Measurements from ENCODE around the gene PTPRG. TPM values are rescaled to one million over a fixed set of nuclear protein-coding genes. Genes with fewer than 3 reads are reported as not detected.

PTPRG gene
- total and polyA plus RNA-seq, 10 of the 15 experiments (the other 5 are each of a cell fraction or from before 2014, with no cell fraction given): 0.29 to 20.7 (median 1.4) TPM

DNA sequence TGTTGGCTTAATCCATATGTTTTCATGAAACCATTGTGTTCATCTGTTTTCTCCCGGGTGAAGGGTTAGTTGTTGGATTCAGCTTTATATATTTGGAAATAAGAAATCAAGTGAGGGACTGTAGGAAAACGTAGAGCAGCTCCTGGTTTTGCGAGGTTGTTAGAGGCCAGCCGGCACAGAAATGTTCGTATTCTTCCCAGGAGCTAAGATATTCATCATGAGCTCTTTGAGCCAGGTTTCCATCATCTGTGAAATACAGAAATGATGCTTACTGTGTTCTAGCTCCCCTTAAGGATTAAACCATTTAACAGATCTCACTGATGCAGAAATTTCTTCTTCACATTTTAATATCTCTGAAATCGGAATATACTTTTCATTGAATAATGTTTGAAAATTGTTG lies 235.5 kb downstream of the PTPRG start:
- no TSS peak for BruUV-seq (replicated peaks)
- no peak overlapping the region for H2AFZ ChIP-seq (ENCODE audit: control insufficient read depth, low read depth, low read length)
- H3K9me3 ChIP-seq (replicated peaks; ENCODE audit: control insufficient read depth, insufficient read depth, low read length): no peaks in the 10 kb centered on the region
- no peak overlapping the region for H3K4me2 ChIP-seq (ENCODE audit: control insufficient read depth, insufficient read depth)
- ChIA-PET POLR2A (interaction anchor here (0.5 to 2.1 kb wide), 6 partner anchors 8 to 284 kb away, joined by 3 to 5 read pairs (median 3); no protein-coding TSS in a partner anchor), SMC1A (ENCODE audit: uncharacterized antibody, unreplicated experiment) (interaction anchor here (0.8 to 2.0 kb wide), 4 partner anchors 11 to 78 kb away, joined by 3 to 7 read pairs (median 4); no protein-coding TSS in a partner anchor), CTCF (interaction anchor here (0.7 to 1.8 kb wide), 5 partner anchors 8 to 140 kb away, joined by 3 to 4 read pairs (median 3); no protein-coding TSS in a partner anchor), RAD21 (ENCODE audit: unreplicated experiment) (interaction anchor here (0.9 to 2.0 kb wide), 2 partner anchors 12 to 233 kb away, joined by 3 to 6 read pairs; no protein-coding TSS in a partner anchor)
- H3K9ac ChIP-seq (ENCODE audit: control insufficient read depth, insufficient read depth, low read length): no peak overlapping the region
- in situ Hi-C loops (cut with MboI) (no loop called here), intact Hi-C loops (cut with micrococcal nuclease; ENCODE audit: unreplicated experiment) (no loop called here)
- TF ChIP-seq ETV6 (conservative IDR thresholded peaks at IDR 0.05 in 1 of 2, IDR thresholded peaks at IDR 0.05 in 1 of 2; ENCODE audit: borderline replicate concordance in 1 of 2, low read depth in 1 of 2) (0 out of 4 replicates have a peak, but pooled peaks of 1 of the 2 experiments have one; percentile 60), RUNX3 (IDR thresholded peaks at IDR 0.05; ENCODE audit: low read length) (no peak)
- H4K20me1 ChIP-seq (ENCODE audit: control insufficient read depth, insufficient read depth): no peaks in the 10 kb centered on the region
- no peak overlapping the region for H3K4me3 ChIP-seq
- no peaks in the 10 kb centered on the region for H3K36me3 ChIP-seq (ENCODE audit: control insufficient read depth in 2 of 2, insufficient read depth in 2 of 2, low read length in 1 of 2)
- no peak overlapping the region for H3K27ac ChIP-seq (ENCODE audit: control insufficient read depth, insufficient read depth)
- FAIRE-seq (no peak), DNase-seq (ENCODE audit: low read depth, low spot score) (no peak), ATAC-seq (no peak)
- H3K4me1 ChIP-seq (ENCODE audit: control insufficient read depth, insufficient read depth, low read length): no peaks in the 10 kb centered on the region
- 50% methylated on average over 6 of the region's 6 CpGs for WGBS (ENCODE audit: insufficient coverage, insufficient replicate concordance, low lambda C conversion rate, missing lambda C conversion rate)
- no peaks in the 10 kb centered on the region for H3K79me2 ChIP-seq (ENCODE audit: control insufficient read depth, insufficient read depth, low read length)
- no peaks in the 10 kb centered on the region; a peak in 1 of 4 replicates for H3K27me3 ChIP-seq (replicated peaks in 1 of 2; ENCODE audit: control insufficient read depth in 2 of 2, insufficient read depth in 2 of 2, low read length in 1 of 2)

- in situ Hi-C loops (cut with MboI): no loop called here
- no peak overlapping the region for H3K4me2 ChIP-seq (ENCODE audit: control insufficient read depth, insufficient read depth)
- H3K9ac ChIP-seq (ENCODE audit: control insufficient read depth, insufficient read depth, low read length): no peak overlapping the region
- H3K4me3 ChIP-seq: no peak overlapping the region
- no peaks in the 10 kb centered on the region for H3K9me3 ChIP-seq (replicated peaks; ENCODE audit: control insufficient read depth, insufficient read depth, low read length)
- no peaks in the 10 kb centered on the region for H3K4me1 ChIP-seq (ENCODE audit: control insufficient read depth, insufficient read depth, low read length)
- ChIA-PET RAD21 (ENCODE audit: unreplicated experiment) (no interaction called here), CTCF (no interaction called here), SMC1A (ENCODE audit: uncharacterized antibody, unreplicated experiment) (interaction anchor here (1.1 kb wide), 1 partner anchor 36 kb away, joined by 3 read pairs; no protein-coding TSS in a partner anchor), POLR2A (interaction anchor here (1.6 kb wide), 1 partner anchor 12 kb away, joined by 5 read pairs; no protein-coding TSS in a partner anchor)
- no peaks in the 10 kb centered on the region for H3K79me2 ChIP-seq (ENCODE audit: control insufficient read depth, insufficient read depth, low read length)
- no peak overlapping the region for H2AFZ ChIP-seq (ENCODE audit: control insufficient read depth, low read depth, low read length)
- no peaks in the 10 kb centered on the region for H4K20me1 ChIP-seq (ENCODE audit: control insufficient read depth, insufficient read depth)
- no TSS peak for BruUV-seq (replicated peaks)
- H3K36me3 ChIP-seq (ENCODE audit: control insufficient read depth in 2 of 2, insufficient read depth in 2 of 2, low read length in 1 of 2): no peaks in the 10 kb centered on the region
- ATAC-seq: no peak
- no peaks in the 10 kb centered on the region for H3K27me3 ChIP-seq (replicated peaks in 1 of 2; ENCODE audit: control insufficient read depth in 2 of 2, insufficient read depth in 2 of 2, low read length in 1 of 2)
- no peak overlapping the region for H3K27ac ChIP-seq (ENCODE audit: control insufficient read depth, insufficient read depth)
- no peak for FAIRE-seq
- no peak for TF ChIP-seq TAF1 (IDR thresholded peaks at IDR 0.05; ENCODE audit: borderline replicate concordance, low read depth, low read length)
- DNase-seq (ENCODE audit: low read depth, low spot score): no peak
- intact Hi-C loops (cut with micrococcal nuclease; ENCODE audit: unreplicated experiment): no loop called here
- WGBS (ENCODE audit: insufficient coverage, insufficient replicate concordance, low lambda C conversion rate, missing lambda C conversion rate): 0% methylated on average over 1 of the region's 1 CpG
Observed at GRCh38 chr3:61802772-61803171, 241.4 kb downstream of the PTPRG start.
